DOHH2 (cell line): ENCODE measurements around the gene LAMA3.

ENCODE experiments used
- H3F3A ChIP-seq: fragments of 200-600 bp; sonication (generic), shearing (Covaris generic); 2 replicates; pipeline ENCODE4 v1.6.0; 2016; ENCODE audit warnings: antibody characterized with exemption, mild to moderate bottlenecking; ENCODE audit not compliant: control insufficient read depth, insufficient read depth
- H3K27ac ChIP-seq: fragments of 200-600 bp; sonication (generic); 2 replicates; pipeline ENCODE4 v1.5.1; 2014; ENCODE audit warnings: low read depth, mild to moderate bottlenecking, low read length, moderate library complexity
- H3K27me3 ChIP-seq: fragments of 200-600 bp; sonication (generic); 2 replicates; pipeline ENCODE4 v1.6.1; 2014; ENCODE audit warnings: mild to moderate bottlenecking, low read length, mixed read lengths; ENCODE audit not compliant: control insufficient read depth
- H3K36me3 ChIP-seq: fragments of 200-600 bp; sonication (generic); 2 replicates; pipeline ENCODE4 v1.6.1; 2014; ENCODE audit warnings: mild to moderate bottlenecking, low read length, moderate library complexity, mixed read lengths; ENCODE audit not compliant: control insufficient read depth
- H3K4me1 ChIP-seq: fragments of 200-600 bp; sonication (generic); 2 replicates; pipeline ENCODE4 v1.6.1; 2014; ENCODE audit warnings: mild to moderate bottlenecking, low read length, mixed read lengths; ENCODE audit not compliant: control insufficient read depth
- H3K4me2 ChIP-seq: fragments of 200-600 bp; sonication (generic); 2 replicates; pipeline ENCODE4 v1.6.0; 2014; ENCODE audit warnings: mild to moderate bottlenecking, low read length, moderate library complexity
- H3K4me3 ChIP-seq: fragments of 200-600 bp; sonication (generic); 2 replicates; pipeline ENCODE4 v1.5.1; 2014; ENCODE audit warnings: mild to moderate bottlenecking, low read length, mixed read lengths
- H3K79me2 ChIP-seq: fragments of 200-600 bp; sonication (generic); 2 replicates; pipeline ENCODE4 v1.6.1; 2014; ENCODE audit warnings: mild to moderate bottlenecking, low read length, mixed read lengths; ENCODE audit not compliant: control insufficient read depth
- H3K9me2 ChIP-seq: fragments of 200-600 bp; sonication (generic); replicated peaks from 2 replicates; pipeline ENCODE4 v1.6.1; 2014; ENCODE audit warnings: mild to moderate bottlenecking, low read length, mixed read lengths; ENCODE audit not compliant: control insufficient read depth
- H3K9me3 ChIP-seq: fragments of 200-600 bp; sonication (generic); 2 replicates; pipeline ENCODE4 v1.6.1; 2014; ENCODE audit warnings: antibody characterized with exemption, low read length, mixed read lengths; ENCODE audit not compliant: control insufficient read depth, insufficient read depth
- H4K20me1 ChIP-seq: fragments of 200-600 bp; sonication (generic); 2 replicates; pipeline ENCODE4 v1.6.0; 2014; ENCODE audit warnings: low read depth, mild to moderate bottlenecking, antibody characterized with exemption, low read length, moderate library complexity; ENCODE audit not compliant: control insufficient read depth, insufficient read depth
- EZH2phosphoT487 ChIP-seq: fragments of 200-600 bp; sonication (generic); IDR thresholded peaks from 2 replicates; pipeline ENCODE4 v1.6.1; 2017; ENCODE audit warnings: borderline replicate concordance, mild to moderate bottlenecking, antibody characterized with exemption, low read length, moderate library complexity, mixed read lengths
- TF ChIP-seq, protein P1 (sequence below): fragments of 200-600 bp; sonication (generic); IDR thresholded peaks from one replicate; pipeline ENCODE4 v1.5.1; 2014; ENCODE audit warnings: antibody characterized with exemption, mild to moderate bottlenecking, low read depth, low read length; ENCODE audit not compliant: poor library complexity, severe bottlenecking

The LAMA3 gene

DNA sequence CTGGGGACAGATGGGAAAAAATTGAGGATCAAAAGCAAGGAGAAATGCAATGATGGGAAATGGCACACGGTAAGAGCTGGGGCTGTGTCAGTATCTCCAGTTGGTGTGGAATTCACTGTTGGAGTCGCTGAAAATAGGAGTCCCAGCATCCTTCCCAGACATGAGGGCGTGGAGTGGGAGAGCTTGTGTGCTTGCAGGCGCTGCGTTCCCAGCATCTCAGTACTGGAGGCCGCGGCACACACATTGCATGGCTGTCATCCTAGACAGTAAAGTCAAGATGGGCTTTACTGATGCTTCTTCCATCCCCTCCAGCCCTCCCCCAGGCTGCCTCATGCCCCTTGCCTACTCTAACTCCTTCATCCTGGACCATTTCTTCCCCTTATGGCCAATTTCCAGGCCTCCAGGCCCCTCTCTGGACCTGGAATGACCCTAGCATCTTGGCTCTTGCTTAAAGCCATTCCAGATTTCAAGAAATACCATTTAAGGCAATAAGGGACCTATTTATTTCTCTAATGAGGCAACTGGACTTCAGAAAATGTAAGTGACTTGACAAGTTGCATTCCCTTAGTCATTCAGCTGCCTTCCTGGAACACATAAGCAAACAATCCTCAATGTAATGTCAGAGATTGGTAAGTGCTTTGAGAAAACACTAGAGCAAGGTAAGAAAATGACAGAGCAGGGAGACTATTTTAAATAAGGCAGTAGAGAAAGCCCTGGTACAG is 254.8 kb downstream of the LAMA3 start:
- no peaks in the 10 kb centered on the region for H3K9me3 ChIP-seq
- H4K20me1 ChIP-seq: no peaks in the 10 kb centered on the region
- no peaks in the 10 kb centered on the region for H3K36me3 ChIP-seq
- H3K4me2 ChIP-seq: no peak overlapping the region
- no peaks in the 10 kb centered on the region for H3K9me2 ChIP-seq
- TF ChIP-seq, protein P1, sequence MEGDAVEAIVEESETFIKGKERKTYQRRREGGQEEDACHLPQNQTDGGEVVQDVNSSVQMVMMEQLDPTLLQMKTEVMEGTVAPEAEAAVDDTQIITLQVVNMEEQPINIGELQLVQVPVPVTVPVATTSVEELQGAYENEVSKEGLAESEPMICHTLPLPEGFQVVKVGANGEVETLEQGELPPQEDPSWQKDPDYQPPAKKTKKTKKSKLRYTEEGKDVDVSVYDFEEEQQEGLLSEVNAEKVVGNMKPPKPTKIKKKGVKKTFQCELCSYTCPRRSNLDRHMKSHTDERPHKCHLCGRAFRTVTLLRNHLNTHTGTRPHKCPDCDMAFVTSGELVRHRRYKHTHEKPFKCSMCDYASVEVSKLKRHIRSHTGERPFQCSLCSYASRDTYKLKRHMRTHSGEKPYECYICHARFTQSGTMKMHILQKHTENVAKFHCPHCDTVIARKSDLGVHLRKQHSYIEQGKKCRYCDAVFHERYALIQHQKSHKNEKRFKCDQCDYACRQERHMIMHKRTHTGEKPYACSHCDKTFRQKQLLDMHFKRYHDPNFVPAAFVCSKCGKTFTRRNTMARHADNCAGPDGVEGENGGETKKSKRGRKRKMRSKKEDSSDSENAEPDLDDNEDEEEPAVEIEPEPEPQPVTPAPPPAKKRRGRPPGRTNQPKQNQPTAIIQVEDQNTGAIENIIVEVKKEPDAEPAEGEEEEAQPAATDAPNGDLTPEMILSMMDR: no peak
- no peak for TF ChIP-seq EZH2phosphoT487
- H3K27ac ChIP-seq: no peak overlapping the region
- H3K27me3 ChIP-seq: no peaks in the 10 kb centered on the region
- no peaks in the 10 kb centered on the region for H3K79me2 ChIP-seq
- H3K4me3 ChIP-seq: no peak overlapping the region
- peaks cover 8% of the 10 kb centered on the region for H3K4me1 ChIP-seq
- H3F3A ChIP-seq: no peaks in the 10 kb centered on the region

GRCh38 chr18:23945416-23946079 is 256.3 kb downstream of the LAMA3 start:
- Histone ChIP-seq H3K4me2 (0 out of 2 replicates have a peak overlapping the region, but pooled peaks have one; percentile 1), H3K27ac (no peak overlapping the region)

DNA sequence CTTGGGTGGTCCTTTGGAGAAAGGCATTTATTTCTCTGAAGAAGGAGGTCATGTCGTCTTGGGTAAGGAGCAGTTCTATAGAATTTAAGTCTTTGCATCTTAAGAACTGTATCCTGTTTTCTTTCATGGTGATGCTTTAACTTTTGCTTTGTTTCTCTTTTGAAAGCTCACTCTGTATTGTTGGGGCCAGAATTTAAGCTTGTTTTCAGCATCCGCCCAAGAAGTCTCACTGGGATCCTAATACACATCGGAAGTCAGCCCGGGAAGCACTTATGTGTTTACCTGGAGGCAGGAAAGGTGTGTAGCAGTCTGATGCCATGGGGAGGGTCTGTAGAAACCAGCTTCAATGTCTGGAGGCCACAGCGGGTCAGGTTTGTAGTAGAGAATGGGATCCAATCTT is 260.6 kb downstream of the LAMA3 start:
- peaks cover 8% of the 10 kb centered on the region for H3K4me1 ChIP-seq
- no peaks in the 10 kb centered on the region for H3K27me3 ChIP-seq
- H3K79me2 ChIP-seq: no peaks in the 10 kb centered on the region
- no peaks in the 10 kb centered on the region for H3K9me3 ChIP-seq
- no peaks in the 10 kb centered on the region for H3K36me3 ChIP-seq
- H4K20me1 ChIP-seq: no peaks in the 10 kb centered on the region
- TF ChIP-seq, protein P1: no peak
- TF ChIP-seq EZH2phosphoT487: no peak
- no peak overlapping the region for H3K4me2 ChIP-seq
- no peaks in the 10 kb centered on the region for H3F3A ChIP-seq
- no peak overlapping the region for H3K4me3 ChIP-seq
- H3K9me2 ChIP-seq: no peaks in the 10 kb centered on the region
- no peak overlapping the region for H3K27ac ChIP-seq

More at GRCh38 chr18:23945416-23946079, 256.3 kb downstream of the LAMA3 start:
- Histone ChIP-seq H3K79me2 (no peaks in the 10 kb centered on the region), H3K9me3 (no peaks in the 10 kb centered on the region), H4K20me1 (no peaks in the 10 kb centered on the region), H3K4me3 (no peak overlapping the region), H3K27me3 (no peaks in the 10 kb centered on the region), H3K36me3 (no peaks in the 10 kb centered on the region), H3K4me1 (peaks cover 8% of the 10 kb centered on the region), H3K9me2 (no peaks in the 10 kb centered on the region), H3F3A (no peaks in the 10 kb centered on the region)
- TF ChIP-seq, protein P1: no peak
- TF ChIP-seq EZH2phosphoT487: no peak
